Gastrocnemius medialis (tissue), 4 donors: ENCODE data around the gene LRRC74A. TPM values are rescaled to one million over a fixed set of nuclear protein-coding genes. Genes with fewer than 3 reads are reported as not detected.

Experiments used
- ATAC-seq, 2 donors: fragments of 150-250 bp; one replicate each; pipeline ENCODE4 v1.9.1; 2016
- DNase-seq, 2 donors: peaks; one replicate each; pipeline ENCODE4 v3.0.0-alpha.2; 2019
- H3K27ac ChIP-seq, 4 donors: fragments of 200-600 bp; sonication (generic); 1 replicate in 1 of 4; 2 replicates in 3 of 4; pipeline ENCODE4 v1.5.1; 2016 to 2018; ENCODE audit warnings: mild to moderate bottlenecking in 2 of 4, moderate library complexity in 1 of 4
- H3K27me3 ChIP-seq, 3 donors: fragments of 200-600 bp; sonication (generic) in 2 of 3; 1 replicate in 1 of 3; 2 replicates in 2 of 3; pipeline versions ENCODE4 v1.5.1 to v1.6.0; 2016 to 2019; ENCODE audit warnings: mild to moderate bottlenecking in 1 of 3, moderate library complexity in 1 of 3
- H3K36me3 ChIP-seq, 2 donors: fragments of 200-600 bp; sonication (generic) in 1 of 2; one replicate each; pipeline ENCODE4 v1.5.1; 2017 to 2018
- H3K4me1 ChIP-seq, 2 donors: fragments of 200-600 bp; sonication (generic) in 1 of 2; one replicate each; pipeline ENCODE4 v1.5.1; 2016 to 2017; ENCODE audit warnings: mild to moderate bottlenecking in 2 of 2
- H3K4me3 ChIP-seq, 4 donors: fragments of 200-600 bp; sonication (generic) in 3 of 4; 1 replicate in 1 of 4; 2 replicates in 3 of 4; pipeline ENCODE4 v1.5.1; 2016 to 2019; ENCODE audit warnings: mild to moderate bottlenecking in 2 of 4
- H3K9me3 ChIP-seq, 3 donors: fragments of 200-600 bp; sonication (generic) in 2 of 3; 1 replicate in 1 of 3; 2 replicates in 2 of 3; pipeline ENCODE4 v1.5.1; 2016 to 2019
- CTCF ChIP-seq, 5 experiments: fragments of 450-650 bp in 3 of 5; fragments of 200-600 bp in 2 of 5; sonication (generic) in 2 of 5; IDR thresholded peaks in 4 of 5; conservative IDR thresholded peaks in 1 of 5; 1 replicate in 4 of 5; 2 replicates in 1 of 5; pipeline ENCODE4 v1.5.1; 2016 to 2019; ENCODE audit warnings: antibody characterized with exemption in 5 of 5, mild to moderate bottlenecking in 3 of 5, moderate library complexity in 3 of 5
- POLR2A ChIP-seq, 2 donors: fragments of 450-650 bp; IDR thresholded peaks; one replicate each; pipeline ENCODE4 v1.6.1; 2017; ENCODE audit warnings: antibody characterized with exemption in 2 of 2, mild to moderate bottlenecking in 2 of 2, moderate library complexity in 2 of 2
- in situ Hi-C, 4 donors: fragments of 200-750 bp; cut with MboI; loops; one replicate each; pipeline versions ENCODE4 v1.15.0 to v1.8.0; 2017; ENCODE audit warnings: low sequenced_read_pairs in 4 of 4
- intact Hi-C: fragments of 100-400 bp; cut with DNase I; formaldehyde crosslinking; loops from one replicate; pipeline ENCODE4 v1.15.1; 2023; ENCODE audit warnings: low total_unique reads
- total RNA-seq, 4 donors: library from RNA; depleted of rRNA; stranded (reverse); fragments of >200 nt; gene quantifications; one replicate each; pipeline versions ENCODE4 v1.1.0 to v1.2.3, GENCODE V29; 2016

The LRRC74A gene
- total RNA-seq, 4 donors from 2014 or later, result not detected

- DNase-seq (peak in 1 of 2 donors; percentile 33), ATAC-seq (peak; percentile 49 to 62)
- no peaks in the 10 kb centered on the region for H3K36me3 ChIP-seq
- no peak overlapping the region for H3K4me3 ChIP-seq
- peaks cover 0 to 9% of the 10 kb centered on the region in 2 donors for H3K4me1 ChIP-seq
- H3K27me3 ChIP-seq, result no peaks in the 10 kb centered on the region
- TF ChIP-seq POLR2A (IDR thresholded peaks at IDR 0.05) (no peak), CTCF (IDR thresholded peaks at IDR 0.05 in 4 of 5, conservative IDR thresholded peaks at IDR 0.05 in 1 of 5) (peak; percentile 63 to 93 (median 87))
- no peak overlapping the region for H3K27ac ChIP-seq
- intact Hi-C loops, result loop anchor here (5.0 kb wide), 1 partner anchor 429 kb away; no protein-coding TSS in a partner anchor
- in situ Hi-C loops, result loop anchor here in 2 of 4 donors (10.0 to 25.0 kb wide), 2 partner anchors 414 to 442 kb away; no protein-coding TSS in a partner anchor
- no peaks in the 10 kb centered on the region for H3K9me3 ChIP-seq
These were observed 46.7 kb downstream of the LRRC74A start for GRCh38 chr14:76872796-76873432.

- in situ Hi-C loops, result loop anchor here in 2 of 4 donors (5.0 to 25.0 kb wide), 3 partner anchors 198 to 440 kb away; no protein-coding TSS in a partner anchor
- Histone ChIP-seq H3K9me3 (no peaks in the 10 kb centered on the region), H3K4me1 (no peaks in the 10 kb centered on the region), H3K27ac (no peak overlapping the region), H3K36me3 (no peaks in the 10 kb centered on the region), H3K27me3 (no peaks in the 10 kb centered on the region), H3K4me3 (no peak overlapping the region)
- ATAC-seq (no peak), DNase-seq (no peak)
- TF ChIP-seq CTCF (IDR thresholded peaks at IDR 0.05 in 4 of 5, conservative IDR thresholded peaks at IDR 0.05 in 1 of 5) (no peak), POLR2A (IDR thresholded peaks at IDR 0.05) (no peak)
- intact Hi-C loops, result loop anchor here (5.0 kb wide), 1 partner anchor 428 kb away; no protein-coding TSS in a partner anchor
These were observed 48.5 kb downstream of the LRRC74A start for GRCh38 chr14:76874734-76875133.

GRCh38 chr14:76876076-76876475 lies 49.9 kb downstream of the LRRC74A start:
- in situ Hi-C loops, result loop anchor here in 2 of 4 donors (5.0 to 10.0 kb wide), 2 partner anchors 196 to 439 kb away; no protein-coding TSS in a partner anchor
- peak; percentile 31 to 51 for DNase-seq
- ATAC-seq, result peak; percentile 84 to 87

GRCh38 chr14:76877871-76878270 lies 51.7 kb downstream of the LRRC74A start:
- no peaks in the 10 kb centered on the region for H3K9me3 ChIP-seq
- no peak for DNase-seq
- intact Hi-C loops, result loop anchor here (2.0 kb wide), 1 partner anchor 247 kb away; no protein-coding TSS in a partner anchor
- H3K36me3 ChIP-seq, result no peaks in the 10 kb centered on the region
- H3K4me1 ChIP-seq, result no peaks in the 10 kb centered on the region
- no peak for ATAC-seq
- H3K4me3 ChIP-seq, result no peak overlapping the region
- no peak overlapping the region for H3K27ac ChIP-seq
- in situ Hi-C loops, result loop anchor here in 2 of 4 donors (5.0 to 10.0 kb wide), 2 partner anchors 194 to 437 kb away; no protein-coding TSS in a partner anchor
- no peaks in the 10 kb centered on the region for H3K27me3 ChIP-seq
- TF ChIP-seq POLR2A (IDR thresholded peaks at IDR 0.05) (no peak), CTCF (IDR thresholded peaks at IDR 0.05 in 4 of 5, conservative IDR thresholded peaks at IDR 0.05 in 1 of 5) (no peak)

More at GRCh38 chr14:76876076-76876475, 49.9 kb downstream of the LRRC74A start:
- Histone ChIP-seq H3K27me3 (no peaks in the 10 kb centered on the region), H3K9me3 (no peaks in the 10 kb centered on the region), H3K4me1 (no peaks in the 10 kb centered on the region), H3K27ac (no peak overlapping the region), H3K36me3 (no peaks in the 10 kb centered on the region), H3K4me3 (no peak overlapping the region)
- no peak for TF ChIP-seq POLR2A (IDR thresholded peaks at IDR 0.05)
- peak; percentile 86 to 95 (median 90) for TF ChIP-seq CTCF (IDR thresholded peaks at IDR 0.05 in 4 of 5, conservative IDR thresholded peaks at IDR 0.05 in 1 of 5)
- intact Hi-C loops, result loop anchor here (1.0 to 2.0 kb wide), 4 partner anchors 37 to 249 kb away; no protein-coding TSS in a partner anchor
